ENCODE results near the gene CDH22.

CDH22 gene

DNA sequence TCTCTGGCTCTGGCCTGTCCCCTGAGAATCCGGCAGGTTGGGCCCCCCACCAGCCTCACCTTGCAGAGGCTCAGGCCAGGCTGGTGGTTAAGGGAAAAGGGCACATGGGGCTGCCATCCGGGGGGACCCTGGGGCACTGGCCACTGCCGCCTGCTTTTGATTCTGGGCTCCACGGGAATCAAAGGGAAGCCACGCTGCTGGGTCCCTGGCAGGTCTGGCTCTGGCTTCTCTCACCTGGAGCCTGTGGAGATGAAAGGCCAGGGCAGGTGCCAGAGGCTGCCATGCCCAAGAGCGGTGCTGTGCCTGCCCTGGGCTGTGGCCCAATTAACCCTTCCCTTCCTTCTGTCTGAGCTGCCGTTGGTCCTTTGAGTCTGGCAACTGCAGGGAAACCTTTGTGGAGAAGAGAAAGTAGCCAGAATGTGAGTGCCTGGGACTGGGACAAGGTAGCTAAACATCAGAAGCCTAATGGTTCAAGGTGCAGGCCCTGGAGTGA, 9.4 kb upstream of the CDH22 start:
- no peak for DNase-seq

DNA sequence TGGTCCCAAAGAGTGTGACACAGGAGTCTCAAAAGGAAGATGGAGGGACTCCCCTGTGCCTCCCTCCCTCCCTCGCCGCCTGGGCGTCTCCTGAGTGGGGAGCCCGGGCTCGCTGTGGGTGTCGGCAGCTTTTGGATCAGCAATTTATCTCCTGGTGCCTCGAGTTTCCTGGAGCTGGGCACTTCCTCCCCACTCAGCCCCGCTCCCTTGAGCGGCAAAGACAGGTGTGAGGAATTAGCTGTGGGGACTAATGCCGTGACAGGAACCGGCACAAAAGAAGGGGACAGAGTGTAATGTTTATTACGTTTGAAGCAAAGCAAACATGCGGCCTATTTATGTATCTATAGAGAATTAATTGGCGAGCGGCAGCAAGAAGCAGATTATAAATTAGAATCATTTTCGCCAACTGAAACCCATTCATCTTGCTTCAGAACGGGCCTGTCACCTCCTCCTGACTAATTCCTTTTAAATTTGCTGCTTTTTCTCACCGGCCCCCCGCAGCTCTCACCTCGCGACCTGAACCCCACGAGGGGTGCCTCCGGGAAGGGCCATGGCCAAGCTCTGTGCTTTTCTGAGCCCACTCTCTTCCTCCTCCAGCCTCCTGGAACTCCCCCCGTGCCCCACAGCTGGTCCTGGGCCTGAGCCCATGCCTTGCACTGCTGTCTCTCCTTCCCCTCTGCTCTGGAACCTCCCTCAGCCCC, 8.8 kb upstream of the CDH22 start:
- no peak for DNase-seq

DNA sequence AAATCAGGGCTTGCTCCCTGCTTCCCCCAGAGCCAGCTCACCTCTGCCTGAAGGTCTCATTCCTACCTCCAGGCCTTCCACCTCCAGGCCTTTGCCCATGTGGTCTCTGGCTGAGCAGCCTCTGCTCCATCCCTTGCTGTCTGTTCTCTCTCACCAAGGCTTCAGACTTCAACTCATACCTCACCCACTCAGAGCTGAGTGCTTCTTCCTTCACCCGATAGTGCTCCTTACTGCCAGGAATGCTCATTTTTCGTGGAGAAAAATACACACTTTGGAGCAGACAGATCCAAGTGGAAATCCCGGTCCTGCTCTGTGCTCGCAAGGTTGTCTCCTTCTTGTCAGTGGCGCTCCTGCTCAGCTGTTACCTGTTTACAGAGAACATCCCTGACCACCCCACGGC, 7.0 kb upstream of the CDH22 start:
- no peak for DNase-seq

DNA sequence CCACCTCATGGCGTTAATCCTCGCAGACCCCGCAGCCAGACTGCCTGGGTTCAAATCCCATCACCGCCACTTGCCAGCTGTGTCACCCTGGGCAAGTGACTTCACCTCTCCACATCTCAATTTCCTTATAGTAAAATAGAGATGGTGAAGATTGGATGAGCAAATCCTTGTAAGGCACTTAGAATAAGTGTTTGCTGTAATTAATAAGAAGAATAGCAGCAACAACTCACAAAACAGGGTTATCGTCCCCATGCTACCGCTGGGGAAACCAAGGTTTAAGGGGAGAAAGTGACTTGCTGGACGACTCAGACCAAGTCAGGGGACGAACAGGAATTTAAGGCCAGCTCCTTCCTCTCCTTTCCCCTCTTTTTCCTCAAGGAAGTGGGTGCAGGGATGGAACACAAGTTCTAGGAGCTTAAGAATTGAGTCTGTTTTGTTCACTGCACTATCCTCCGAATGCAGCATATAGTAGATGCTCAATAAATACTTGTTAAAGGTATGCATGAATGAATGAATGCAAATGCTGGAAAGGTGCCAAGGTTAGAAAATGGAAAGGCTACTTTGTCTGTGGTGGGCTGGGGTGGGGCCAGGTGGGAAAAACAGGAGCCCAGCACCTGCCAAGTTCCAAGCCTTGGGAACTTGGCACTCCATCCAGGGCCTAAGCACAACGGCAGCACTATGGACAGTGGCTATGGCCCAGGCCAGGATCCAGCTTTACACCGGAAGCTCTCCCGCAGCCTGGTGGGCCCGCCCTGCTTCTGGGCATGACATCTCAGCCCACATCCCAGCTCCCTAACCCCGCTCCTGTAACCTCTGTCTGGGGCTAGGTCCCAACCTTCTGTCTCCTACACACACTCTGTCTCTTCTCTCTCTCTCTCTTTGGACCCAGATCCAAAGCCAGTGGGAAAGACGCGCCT, 4.9 kb upstream of the CDH22 start:
- no peak for DNase-seq

DNA sequence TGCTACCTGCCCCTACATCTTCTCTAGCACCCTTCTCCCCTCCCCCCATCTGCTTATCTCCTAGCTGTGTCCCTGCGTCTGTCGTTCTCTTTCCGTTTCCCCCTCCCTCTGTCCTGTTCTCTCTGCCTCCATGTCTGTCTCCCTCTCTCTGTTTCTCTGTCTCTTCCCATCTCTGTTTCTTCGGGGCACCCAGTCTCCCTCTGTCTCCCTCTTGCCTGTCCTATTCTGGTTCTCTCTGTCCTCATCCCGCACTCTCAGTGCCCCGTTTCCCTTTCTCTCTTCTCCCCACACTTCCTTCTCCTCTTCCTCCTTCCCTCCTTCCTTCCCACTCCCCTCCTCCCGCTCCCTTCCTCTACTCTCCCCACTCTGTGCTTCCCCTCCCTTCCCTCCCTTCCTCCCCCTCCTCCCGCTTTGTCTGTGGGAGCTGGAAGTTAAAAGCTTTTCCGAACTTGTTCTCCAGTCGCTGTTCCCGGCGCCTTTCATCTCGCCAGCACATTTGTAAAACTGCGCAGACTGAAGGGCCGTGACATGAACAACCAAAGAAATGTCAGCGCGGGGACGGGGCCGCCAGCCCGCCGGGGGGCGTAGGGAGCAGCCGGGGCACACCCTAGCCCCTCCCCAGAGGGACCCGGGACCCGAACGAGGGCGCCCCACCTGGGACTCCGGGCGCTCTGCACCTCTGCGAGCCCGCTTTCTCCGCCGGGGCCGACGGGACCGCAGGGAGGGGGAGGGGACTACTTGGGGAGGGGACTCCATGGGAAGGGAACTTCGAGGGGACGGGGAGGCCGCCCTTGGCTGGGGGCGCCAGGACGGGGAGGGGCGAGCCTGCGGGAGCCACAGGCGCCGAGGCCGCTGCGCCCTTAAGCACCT, 4.0 kb upstream of the CDH22 start:
- no peak for DNase-seq

DNA sequence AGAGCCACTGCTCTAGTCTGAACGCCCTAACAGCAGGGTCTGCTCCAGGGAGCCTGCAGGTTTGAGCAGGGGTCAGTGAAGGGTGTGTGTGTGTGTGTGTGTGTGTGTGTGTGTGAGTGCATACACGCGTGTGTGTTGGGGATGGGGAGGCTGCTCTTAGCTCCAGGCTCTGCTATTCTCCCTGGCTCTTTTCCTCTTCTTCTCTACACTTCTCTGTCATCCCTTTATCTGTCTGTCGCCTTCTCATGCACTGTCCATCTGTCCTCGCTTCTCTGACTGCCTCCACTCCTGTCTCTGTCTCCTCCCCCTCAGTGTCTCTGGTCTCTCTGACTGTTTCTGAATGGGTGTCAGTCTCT, 3.4 kb upstream of the CDH22 start:
- DNase-seq, result no peak

DNA sequence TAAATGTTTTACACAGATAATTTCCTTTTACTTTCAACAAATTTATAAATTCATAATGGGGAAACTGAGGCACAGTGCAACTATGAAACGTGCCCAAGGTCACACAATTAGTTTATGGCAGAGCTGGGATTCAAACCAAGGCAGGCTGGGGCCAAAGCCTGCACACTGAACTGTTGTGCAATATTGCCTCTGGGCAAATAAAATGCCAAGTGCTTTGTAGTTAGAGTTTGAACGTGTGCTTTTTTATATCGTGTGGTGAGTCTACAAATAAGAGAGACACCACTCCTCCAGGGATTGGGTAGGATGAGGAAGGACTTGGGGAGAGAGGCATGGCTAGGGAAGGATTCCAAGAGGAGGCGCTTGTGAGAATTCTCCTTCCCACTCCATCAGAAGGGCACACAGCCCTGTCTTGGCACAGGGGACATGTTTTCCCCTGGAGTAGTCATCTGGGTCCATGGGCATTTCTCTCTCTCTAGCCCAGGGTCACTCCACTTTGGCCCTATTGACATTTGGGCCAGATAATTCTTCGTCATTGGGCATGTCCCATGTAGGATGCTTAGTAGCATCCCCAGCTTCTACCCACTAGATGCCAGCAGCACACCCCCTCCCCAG, 2.8 kb upstream of the CDH22 start:
- no peak for DNase-seq

DNA sequence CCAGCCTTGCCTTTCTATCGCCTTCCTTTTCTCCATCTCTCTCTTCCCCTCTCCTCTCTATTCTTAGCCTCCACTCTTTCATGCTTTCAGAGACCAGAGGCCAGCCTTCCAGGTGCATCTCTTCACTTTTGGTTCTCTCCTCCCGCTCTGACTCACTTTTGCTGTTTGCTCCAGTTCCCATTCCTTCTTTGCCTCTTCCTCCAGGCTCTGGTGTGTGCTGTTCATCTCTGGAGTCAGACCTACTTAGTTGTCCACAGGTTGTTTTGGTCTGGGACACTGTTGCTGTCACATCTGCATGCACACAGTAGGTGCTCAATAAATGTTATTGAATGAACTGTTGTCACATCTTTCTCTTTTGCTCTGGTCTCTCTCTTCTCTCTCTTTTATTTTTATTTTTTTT, 1.6 kb upstream of the CDH22 start:
- no peak for DNase-seq

DNA sequence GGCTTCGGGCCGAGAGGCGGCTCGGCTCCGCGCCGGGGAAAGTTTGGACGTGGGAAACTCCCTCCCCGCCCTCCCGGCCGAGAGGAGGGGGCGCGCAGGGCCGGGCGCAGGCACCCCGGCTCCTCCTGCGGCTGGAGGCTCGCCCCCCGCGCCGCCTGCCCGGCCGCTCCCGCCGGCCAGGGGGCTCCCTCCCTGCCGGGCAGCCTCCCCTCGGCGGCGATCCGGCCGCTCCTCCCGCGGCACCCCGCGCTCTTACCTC, 370 bp downstream of the CDH22 start:
- no peak for DNase-seq

DNA sequence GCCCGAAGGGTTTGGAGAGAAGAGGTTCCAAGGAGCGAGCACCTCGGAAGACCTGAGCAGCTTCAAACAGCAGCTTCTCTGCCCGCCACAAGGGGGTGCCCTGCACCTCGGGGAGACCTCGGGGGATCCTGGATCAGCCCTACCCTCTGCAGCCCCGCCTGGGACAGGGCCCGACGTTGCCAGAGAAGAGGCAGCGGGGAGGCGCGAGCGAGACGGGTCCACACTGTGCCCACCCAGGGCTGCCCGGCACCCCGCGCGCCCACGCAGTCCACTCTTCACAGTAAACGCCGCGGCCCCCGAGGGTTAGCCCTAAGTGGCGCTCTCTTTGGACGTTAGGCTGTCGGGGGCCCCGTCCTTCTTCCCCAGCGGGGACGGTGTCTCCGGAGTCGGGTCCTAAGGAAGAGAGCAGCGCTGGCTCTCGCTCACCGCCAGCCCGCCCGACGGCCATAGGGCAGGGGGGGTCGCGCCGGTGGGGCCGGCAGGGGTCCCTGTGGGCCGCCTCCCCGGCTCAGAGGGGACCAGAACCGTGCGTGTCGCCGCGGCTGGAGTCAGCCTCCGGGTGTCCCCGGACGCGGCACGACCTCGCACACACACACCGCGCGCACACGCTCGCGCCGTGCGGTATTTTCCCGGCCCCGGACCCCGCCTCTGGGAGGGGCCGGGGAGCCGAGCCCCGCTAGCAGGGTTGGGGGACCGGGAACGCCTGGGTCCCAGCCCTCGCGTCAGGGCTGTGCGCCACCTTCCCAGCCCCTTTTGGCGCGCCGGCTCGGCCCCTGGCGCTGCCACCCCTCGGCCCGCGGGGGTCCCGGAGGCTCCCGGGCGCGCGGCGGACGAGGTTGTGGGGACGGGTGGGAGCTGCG, 929 bp downstream of the CDH22 start:
- peak; percentile 55 to 72 (median 68) for DNase-seq

DNA sequence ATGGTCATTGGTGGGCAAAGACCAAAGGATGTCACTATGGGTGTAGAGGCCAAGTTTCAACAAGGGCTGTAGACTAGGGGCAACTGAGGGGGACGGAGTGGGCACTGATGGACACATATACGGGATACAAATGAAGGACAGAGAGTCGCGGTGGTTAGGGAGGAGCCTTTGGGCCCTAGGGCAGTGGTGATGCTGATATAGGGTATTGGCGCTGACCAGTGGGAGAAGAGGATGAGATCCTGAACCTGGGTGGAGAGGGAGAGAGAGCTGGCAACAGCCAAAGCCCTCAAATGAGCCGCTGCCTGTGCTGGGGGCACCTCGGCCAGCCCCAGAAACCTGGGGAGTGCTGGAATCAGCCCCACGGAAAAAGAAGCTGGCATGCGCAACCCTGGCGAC, 1.6 kb downstream of the CDH22 start:
- DNase-seq, result no peak

DNA sequence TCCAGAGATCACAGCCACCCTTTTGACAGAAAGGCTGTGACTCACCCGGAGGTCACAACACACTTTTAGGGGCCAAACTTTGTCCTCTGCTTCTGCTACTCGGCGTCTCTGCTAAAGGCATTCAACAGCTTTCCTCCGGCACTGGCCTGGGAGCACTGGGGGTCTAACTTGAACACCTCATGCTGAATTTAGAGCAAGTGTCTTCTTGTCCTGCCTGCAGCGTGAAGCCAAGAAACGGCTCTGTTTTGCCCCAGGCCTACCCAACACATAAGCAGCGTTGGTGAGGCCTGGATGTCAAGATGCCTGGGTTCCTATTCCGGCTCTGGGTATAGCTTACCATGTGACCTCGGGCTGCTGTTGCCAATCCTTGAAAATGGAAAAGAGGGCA, 2.3 kb downstream of the CDH22 start:
- DNase-seq, result no peak

DNA sequence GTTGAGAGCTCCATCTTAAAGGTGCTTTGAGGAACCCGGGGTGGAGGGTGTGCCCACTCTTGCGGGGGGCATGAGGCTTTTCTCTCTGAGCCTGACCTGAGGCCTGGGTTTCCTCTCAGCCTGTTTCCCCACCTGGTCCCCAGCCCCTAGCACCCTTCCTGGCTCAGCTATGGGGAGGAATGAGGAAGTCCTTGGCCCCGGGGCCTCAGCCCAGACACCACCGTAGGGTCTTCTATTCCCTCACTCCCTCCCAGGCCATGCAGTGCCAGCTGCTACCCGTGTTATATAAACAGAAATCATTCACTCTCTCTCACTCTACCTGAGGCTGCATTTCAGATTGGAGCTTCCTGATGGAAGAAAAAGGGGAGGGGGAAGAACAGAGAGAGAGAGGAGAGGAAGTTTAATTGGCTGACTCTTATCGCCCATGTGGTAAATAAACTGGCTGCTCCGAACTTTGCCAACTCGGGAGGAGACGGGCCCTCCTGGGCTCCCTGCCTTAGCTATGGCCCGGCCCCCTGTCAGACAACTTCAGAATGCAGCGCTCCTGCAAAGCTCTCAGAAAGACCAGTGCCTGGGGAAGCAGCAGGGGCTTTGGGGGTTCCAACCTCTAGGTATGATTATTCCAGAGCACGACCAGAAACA, 2.8 kb downstream of the CDH22 start:
- DNase-seq, result no peak

DNA sequence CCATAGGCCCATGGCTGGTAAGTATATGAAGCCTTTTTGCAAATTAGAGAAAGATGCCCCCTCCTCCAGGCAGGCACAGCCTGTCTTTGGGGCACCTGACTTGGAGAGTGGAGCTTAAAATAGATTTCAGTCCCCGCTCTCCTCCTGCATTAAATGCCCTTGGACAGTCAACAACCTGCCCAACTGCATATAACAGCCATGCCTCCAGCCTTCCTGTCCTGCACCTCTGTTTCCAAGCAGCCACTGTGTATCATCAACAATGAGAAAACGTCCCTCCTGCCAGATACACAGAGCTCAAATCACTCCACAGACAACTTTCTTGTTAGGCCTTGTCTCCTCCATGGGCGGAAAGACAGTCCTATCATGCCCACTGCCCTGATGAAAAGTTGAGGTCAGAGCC, 3.4 kb downstream of the CDH22 start:
- DNase-seq, result no peak

DNA sequence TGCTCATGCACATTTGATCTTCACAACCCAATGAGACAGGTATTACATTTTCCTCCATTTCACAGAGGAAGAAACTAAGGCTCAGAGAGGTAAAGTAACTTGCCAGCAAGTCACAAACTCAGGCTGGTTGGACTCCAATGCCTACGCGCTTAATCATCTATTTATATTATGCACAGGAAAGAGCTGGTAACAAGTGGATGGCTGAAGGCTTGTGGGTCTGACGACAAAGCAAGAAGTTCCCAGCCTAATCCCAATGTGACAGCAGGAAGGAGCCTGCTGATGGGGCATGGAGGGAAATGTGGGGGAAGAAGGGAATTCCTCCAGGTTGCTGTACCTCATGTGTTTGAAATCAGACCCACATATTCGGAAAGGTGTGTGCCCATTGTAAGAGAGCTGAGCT, 3.9 kb downstream of the CDH22 start:
- no peak for DNase-seq

DNA sequence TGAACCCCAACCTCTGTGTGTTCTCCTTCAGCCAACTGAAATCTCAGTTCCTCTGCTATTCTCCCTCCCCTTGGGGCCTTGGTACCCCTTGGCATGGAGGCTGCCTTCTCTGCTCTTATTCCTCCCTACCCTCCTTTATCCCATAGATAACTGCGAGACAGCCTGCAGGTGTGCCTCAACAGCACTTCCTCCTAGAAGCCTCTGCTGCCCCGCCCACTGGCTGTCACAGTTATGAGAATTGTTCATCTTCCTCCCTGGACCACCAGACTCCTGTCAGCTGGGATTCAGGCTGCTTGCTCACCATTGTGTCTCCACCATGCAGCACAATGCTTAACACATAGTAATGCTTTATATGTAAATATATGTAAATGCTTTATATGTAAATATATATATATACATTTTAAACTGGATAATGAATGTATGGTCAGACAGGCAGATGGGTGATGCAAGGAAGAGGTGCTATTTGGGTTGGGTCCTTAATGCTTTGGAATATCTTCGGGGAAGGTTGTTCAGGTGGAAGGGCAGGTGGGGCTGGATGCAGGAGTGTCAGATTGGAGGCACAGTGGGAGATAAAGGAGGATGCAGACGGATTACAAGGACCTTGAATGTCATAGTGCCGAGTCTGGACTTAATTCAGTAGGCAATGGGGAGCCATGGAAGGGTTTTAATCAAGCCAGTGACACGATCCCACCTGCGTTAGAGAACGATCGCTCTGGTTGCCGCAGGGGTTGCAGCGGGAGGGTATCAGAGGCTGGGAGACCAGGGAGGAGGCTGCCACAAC, 4.9 kb downstream of the CDH22 start:
- no peak for DNase-seq

DNA sequence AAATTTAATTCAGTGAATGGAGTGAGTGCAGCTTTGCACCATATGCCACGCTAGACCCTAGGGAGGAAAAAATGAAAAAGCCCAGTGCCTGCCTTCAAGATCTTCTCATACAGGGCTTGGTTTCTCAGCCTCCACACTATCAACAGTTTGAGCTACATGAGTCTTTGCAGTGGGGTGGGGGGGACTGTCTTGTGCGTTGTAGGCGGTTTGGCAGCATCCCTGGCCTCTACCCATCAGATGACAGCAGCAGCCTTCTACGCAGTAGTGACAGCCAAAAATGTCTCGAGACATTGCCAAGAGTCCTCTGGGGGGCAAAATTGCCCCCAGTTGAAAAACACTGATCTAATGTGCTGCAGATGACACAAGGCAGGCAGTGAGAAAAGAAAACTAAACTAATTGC, 6.2 kb downstream of the CDH22 start:
- DNase-seq, result no peak

DNA sequence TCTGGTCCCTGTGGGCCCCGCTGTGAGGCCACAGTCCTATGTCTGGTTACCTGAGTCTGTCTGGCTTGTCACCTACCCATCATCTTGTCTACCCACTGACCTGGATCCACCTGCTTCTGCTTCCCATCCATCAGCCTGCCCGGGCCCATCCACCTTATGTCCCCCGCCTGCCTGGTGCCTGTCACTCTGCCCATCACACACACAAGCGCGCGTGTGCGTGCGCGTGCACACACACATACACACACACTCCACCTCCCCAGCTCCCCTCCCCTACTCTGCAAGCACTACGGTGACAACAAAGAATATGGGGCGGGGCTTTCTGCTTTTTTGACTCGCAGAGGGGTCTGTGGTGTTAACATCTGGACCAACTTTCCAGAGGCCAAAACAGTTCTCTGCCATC, 8.0 kb downstream of the CDH22 start:
- no peak for DNase-seq

DNA sequence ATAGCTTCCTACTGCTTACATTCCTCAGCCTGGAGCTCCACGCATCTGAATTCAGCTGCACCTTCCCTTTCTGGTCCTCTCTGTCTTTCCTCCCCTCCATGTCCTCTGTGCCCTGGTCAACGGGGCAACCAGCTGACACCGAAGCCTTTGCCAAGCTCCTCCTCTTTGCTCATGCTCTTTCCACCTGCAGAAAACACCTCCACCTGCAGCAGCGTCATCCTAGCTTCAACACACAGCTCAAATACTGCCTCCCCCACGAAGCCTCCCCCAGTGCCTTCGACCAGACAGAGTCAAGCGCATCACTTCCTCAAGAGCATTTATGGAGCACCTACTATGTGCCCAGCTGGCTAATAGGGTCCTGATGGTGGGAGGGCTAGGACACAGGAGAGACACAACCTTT, 9.2 kb downstream of the CDH22 start:
- DNase-seq, result no peak

DNA sequence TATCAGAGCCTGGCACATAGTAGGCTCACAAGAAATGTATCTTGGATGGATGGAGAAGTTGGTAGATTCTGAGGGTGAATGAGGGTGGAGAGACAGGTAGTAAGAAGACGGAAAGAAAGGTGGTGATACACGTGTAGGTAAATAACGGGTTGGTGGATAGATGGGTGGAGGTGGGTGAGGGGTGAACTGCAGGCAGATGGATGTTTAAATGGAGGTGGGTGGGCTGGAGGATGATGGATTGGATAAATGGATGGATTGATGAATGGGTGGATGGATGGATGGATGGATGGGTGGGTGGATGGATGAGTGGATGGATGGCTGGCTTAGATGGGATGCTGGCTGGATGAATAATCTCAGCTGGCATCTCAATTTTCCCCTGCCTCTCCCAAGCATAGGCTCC, 9.9 kb downstream of the CDH22 start:
- no peak for DNase-seq

All from T-helper 1 cell (primary cell).